Posterior vena cava (tissue), 2 donors: Measurements from ENCODE around the gene ZNF80. TPM values are rescaled to one million over a fixed set of nuclear protein-coding genes. Genes with fewer than 3 reads are reported as not detected.

Experiments
- DNase-seq: peaks from one replicate; pipeline ENCODE4 v3.0.0-alpha.2; 2020; ENCODE audit warnings: low spot score
- intact Hi-C, 2 donors: fragments of 100-400 bp; cut with DNase I; formaldehyde crosslinking; loops; one replicate each; pipeline versions ENCODE4 v1.14.1 to v1.14.2; 2022 to 2023
- total RNA-seq, 2 donors: library from RNA; stranded (reverse); fragmentation: NEBNext Ultra II Directional; extraction: Animal tissue kit (Norgen Biotek cat#: 25700); gene quantifications; one replicate each; pipeline ENCODE4 v1.2.1, GENCODE V29; 2021
- donor health status: DM: yes; HTN: yes; CAD: no.
- donor health status: DM: yes; HTN: yes; CAD: no.

The ZNF80 gene
- total RNA-seq, 2 donors from 2014 or later = not detected

GRCh38 chr3:114221881-114222264 is 15.5 kb downstream of the ZNF80 start:
- intact Hi-C loops = no loop called here
- no peak for DNase-seq

- no peak for DNase-seq
- intact Hi-C loops = no loop called here
Measured at GRCh38 chr3:114221165-114221880, 16.1 kb downstream of the ZNF80 start.

DNA sequence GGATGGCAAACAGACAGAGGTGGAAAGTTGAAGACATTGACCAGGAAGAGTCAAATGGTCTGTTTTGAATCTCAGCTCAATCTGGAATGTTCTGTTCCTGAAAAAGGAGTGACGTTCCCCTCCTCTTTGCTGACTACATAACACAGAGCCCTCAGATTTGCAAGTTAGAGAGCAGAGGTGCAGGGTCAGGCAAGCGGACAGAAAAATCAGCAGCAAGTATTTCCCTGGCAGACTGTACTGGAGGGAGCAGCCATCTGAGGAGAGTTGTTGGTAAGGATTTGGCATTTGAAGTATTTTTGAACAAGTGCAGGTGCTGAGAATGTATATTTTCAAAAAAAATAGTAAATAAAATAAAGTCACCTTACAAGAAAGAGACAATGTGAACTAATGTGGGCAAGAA is 17.6 kb downstream of the ZNF80 start:
- DNase-seq = no peak

GRCh38 chr3:114218578-114219185 is 18.7 kb downstream of the ZNF80 start:
- intact Hi-C loops = no loop called here
- DNase-seq = no peak

More for the DNA sequence above, 17.6 kb downstream of the ZNF80 start:
- intact Hi-C loops = no loop called here

- DNase-seq = no peak
- intact Hi-C loops = no loop called here
Measured at GRCh38 chr3:114218006-114218405, 19.4 kb downstream of the ZNF80 start.

DNA sequence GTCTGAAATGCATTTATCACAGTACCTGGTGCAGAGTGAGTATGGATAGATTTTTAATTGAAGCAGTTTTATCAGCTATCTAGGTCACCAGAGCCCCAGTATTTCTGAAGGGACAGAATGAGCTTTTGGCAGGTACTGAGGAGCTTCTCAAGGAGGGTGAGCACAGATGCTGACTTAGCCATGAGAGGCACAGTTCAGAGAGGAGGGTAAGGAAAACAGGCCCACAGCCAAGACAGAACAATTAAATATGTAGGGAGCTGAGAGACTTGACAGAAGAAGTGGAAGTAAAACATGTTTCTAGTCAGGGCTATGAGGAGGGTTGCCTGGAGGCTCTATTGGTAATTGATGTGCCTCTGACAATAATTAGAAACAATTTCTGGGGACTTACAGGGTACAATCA is 20.1 kb downstream of the ZNF80 start:
- no peak for DNase-seq
- intact Hi-C loops = no loop called here

- intact Hi-C loops = no loop called here
Measured at GRCh38 chr3:114216186-114216970, 21.0 kb downstream of the ZNF80 start.

GRCh38 chr3:114214542-114215341 is 22.6 kb downstream of the ZNF80 start:
- DNase-seq = no peak
- intact Hi-C loops = no loop called here

More at GRCh38 chr3:114216186-114216970, 21.0 kb downstream of the ZNF80 start:
- no peak for DNase-seq

DNA sequence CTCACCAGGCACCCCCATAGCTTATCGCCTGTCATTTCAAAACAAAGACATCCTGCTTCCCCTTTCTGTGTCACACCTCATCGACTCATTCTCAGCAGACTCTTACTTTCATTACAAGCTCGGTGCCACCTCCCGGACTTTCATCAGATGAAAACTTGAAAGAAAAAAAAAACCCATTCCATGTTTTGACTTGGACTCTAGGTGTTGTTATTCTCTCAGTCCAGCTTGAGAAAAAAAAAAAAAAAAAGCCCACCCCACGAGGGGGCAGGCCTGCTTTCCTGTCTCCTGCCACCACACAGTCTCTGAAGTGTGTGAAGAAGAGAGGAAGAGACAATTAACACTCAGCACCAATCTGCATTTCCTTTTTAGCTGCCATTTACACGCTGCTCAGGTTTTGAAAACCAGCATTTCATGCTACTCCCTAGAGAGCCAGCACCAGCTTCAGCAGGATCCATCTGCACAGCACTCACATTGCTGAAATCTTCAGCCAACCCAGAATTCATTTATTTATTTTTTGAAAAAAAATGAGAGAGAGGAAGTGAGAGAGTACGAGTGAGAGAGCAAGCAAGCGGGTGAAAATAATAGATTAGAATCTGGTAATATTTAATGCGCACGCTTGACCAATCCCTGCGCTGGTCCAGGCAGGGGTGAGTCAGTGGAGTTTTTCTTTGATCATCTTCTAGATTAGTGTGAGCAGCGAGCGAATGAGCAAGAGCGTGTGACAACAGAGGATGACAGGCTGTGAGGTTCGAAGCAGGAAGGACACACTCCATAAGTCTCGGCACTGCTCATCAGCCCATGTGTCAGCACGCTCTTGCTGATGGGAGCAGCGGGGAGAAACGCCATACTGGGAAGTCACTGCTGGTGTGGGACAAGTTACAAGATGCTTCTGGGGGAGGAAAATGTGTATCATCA is 23.5 kb downstream of the ZNF80 start:
- intact Hi-C loops = no loop called here
- DNase-seq = no peak

DNA sequence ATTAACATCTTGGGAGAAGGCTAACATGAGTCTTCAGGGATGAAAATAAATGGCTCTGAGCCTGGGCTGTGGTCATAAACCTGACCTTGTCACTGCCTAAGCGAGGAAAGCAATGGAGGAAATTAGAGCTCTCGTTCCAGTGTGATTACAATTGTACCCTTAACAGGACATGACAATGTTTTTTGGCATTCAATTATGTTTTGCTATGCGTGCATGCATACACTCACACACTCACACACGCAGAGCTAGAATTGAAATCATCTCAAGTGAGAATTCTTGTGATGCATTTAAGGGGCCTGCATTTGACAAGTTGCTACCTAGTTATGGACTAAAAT is 24.1 kb downstream of the ZNF80 start:
- intact Hi-C loops = no loop called here
- no peak for DNase-seq

GRCh38 chr3:114212646-114213045 is 24.7 kb downstream of the ZNF80 start:
- intact Hi-C loops = no loop called here
- no peak for DNase-seq

DNA sequence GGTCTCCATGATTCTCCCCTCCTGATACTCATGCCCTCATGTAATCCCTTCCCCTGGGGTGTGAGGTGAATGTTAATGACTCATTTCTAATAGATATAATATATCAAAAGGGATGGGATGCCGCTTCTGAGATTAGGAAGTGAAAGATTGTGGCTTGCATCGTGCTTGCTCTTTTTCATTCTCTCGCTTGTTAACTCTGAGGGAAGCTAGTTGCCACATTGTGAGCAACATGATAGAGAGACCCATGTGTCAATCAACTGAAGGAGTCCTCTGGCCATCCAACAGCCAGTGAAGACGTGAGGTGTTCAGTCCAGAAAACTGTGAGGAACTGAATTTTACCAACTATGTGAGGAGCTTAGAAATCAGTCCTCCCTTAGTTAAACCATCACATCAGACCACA is 29.6 kb downstream of the ZNF80 start:
- intact Hi-C loops = no loop called here
- DNase-seq = no peak

GRCh38 chr3:114206342-114206741 is 31.0 kb downstream of the ZNF80 start:
- intact Hi-C loops = no loop called here
- no peak for DNase-seq

GRCh38 chr3:114205541-114205940 is 31.8 kb downstream of the ZNF80 start:
- intact Hi-C loops = no loop called here
- DNase-seq = no peak

DNA sequence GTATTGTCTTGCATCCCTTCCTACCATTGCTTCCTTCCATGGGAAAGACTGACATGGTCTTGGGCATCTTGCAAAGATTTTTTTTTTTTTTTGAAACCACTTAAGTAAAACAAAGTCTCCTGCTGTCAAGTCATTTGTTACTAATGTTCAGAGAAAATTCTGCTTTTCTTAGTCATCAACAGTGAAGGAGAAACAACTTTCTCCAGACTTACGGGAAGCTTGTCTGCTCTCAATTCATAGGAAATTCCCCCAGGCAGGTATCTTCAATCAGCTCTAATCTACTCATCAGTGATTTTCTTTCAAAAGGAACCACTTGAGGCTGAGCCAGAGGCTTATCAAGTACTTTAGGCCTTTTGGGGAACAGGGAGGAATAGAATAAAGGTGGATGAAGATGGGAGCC is 42.6 kb downstream of the ZNF80 start:
- intact Hi-C loops = no loop called here
- no peak for DNase-seq

- intact Hi-C loops = no loop called here
- DNase-seq = no peak
Measured at GRCh38 chr3:114192136-114192535, 45.2 kb downstream of the ZNF80 start.

- no peak for DNase-seq
- intact Hi-C loops = no loop called here
Measured at GRCh38 chr3:114186501-114186900, 50.9 kb downstream of the ZNF80 start.
